ENCODE data around the gene WRAP73. TPM values are rescaled to one million over a fixed set of nuclear protein-coding genes. Genes with fewer than 3 reads are reported as not detected.

Gene WRAP73
- total RNA-seq, 1 experiment from 2014 or later: 57.2 TPM

GRCh38 chr1:3625151-3625907, 24.6 kb downstream of the WRAP73 start:
- no peak for TF ChIP-seq EZH2 (IDR thresholded peaks at IDR 0.05; ENCODE audit: low read length, unreplicated experiment)
- TF ChIP-seq CTCF (conservative IDR thresholded peaks at IDR 0.05; ENCODE audit: low read depth, low read length): peak; percentile 29; the same call in 1 of the 2 replicates
- H3K36me3 ChIP-seq (ENCODE audit: low read depth, low read length): peaks cover 28% of the 10 kb centered on the region; the same call in 1 of the 2 replicates
- peak; percentile 54 for ATAC-seq
- no peaks in the 10 kb centered on the region for H3K9me2 ChIP-seq (replicated peaks; ENCODE audit: low read length)
- CTCF ChIA-PET: no interaction called here
- H3F3A ChIP-seq (ENCODE audit: low read length, unreplicated experiment): no peaks in the 10 kb centered on the region
- no peaks in the 10 kb centered on the region for H3K9me3 ChIP-seq (ENCODE audit: low read length)
- intact Hi-C loops (cut with micrococcal nuclease): no loop called here
- no TSS peak for BruUV-seq (replicated peaks)
- H3K79me2 ChIP-seq (ENCODE audit: low read length): peaks cover 9% of the 10 kb centered on the region; the same call in 1 of the 2 replicates
- no peaks in the 10 kb centered on the region for H3K27me3 ChIP-seq (ENCODE audit: low read length)
- POLR2A ChIA-PET (ENCODE audit: unreplicated experiment): no interaction called here
- H3K4me1 ChIP-seq (ENCODE audit: insufficient read depth, low read length): peaks cover 17% of the 10 kb centered on the region
- H4K20me1 ChIP-seq (ENCODE audit: low read length): no peaks in the 10 kb centered on the region
- H3K4me2 ChIP-seq (ENCODE audit: low read length): peak overlapping the region; percentile 96
- H3K9ac ChIP-seq (ENCODE audit: low read length): peak overlapping the region; percentile 59; the same call in 1 of the 2 replicates
- no peak overlapping the region for H3K27ac ChIP-seq (ENCODE audit: low read length)
- H2AFZ ChIP-seq (ENCODE audit: low read length): peak overlapping the region; percentile 75
- peak overlapping the region; percentile 91 for H3K4me3 ChIP-seq (ENCODE audit: low read length)
- peak; percentile 63 for DNase-seq

GRCh38 chr1:3624200-3625136, 25.4 kb downstream of the WRAP73 start, which contains the start of gene TPRG1L:
Gene TPRG1L (plus strand): TSS chr1:3625015. CDS start chr1:3625073, 58 bp downstream.
- no peaks in the 10 kb centered on the region for H3K9me2 ChIP-seq (replicated peaks; ENCODE audit: low read length)
- H4K20me1 ChIP-seq (ENCODE audit: low read length): no peaks in the 10 kb centered on the region
- H3K79me2 ChIP-seq (ENCODE audit: low read length): peaks cover 9% of the 10 kb centered on the region; the same call in 1 of the 2 replicates
- H3K36me3 ChIP-seq (ENCODE audit: low read depth, low read length): peaks cover 20% of the 10 kb centered on the region; the same call in 1 of the 2 replicates
- DNase-seq (peak; percentile 99), ATAC-seq (peak; percentile 86)
- H3K4me1 ChIP-seq (ENCODE audit: insufficient read depth, low read length): peaks cover 17% of the 10 kb centered on the region
- TF ChIP-seq EZH2phosphoT487 (IDR thresholded peaks at IDR 0.05; ENCODE audit: borderline replicate concordance, low read length) (no peak), CTCF (conservative IDR thresholded peaks at IDR 0.05; ENCODE audit: low read depth, low read length) (no peak), EZH2 (IDR thresholded peaks at IDR 0.05; ENCODE audit: low read length, unreplicated experiment) (no peak)
- peak within 1 kb of the TSS; percentile 70 for H3K9ac ChIP-seq (ENCODE audit: low read length)
- no peak within 1 kb of the TSS for H3K27ac ChIP-seq (ENCODE audit: low read length)
- CTCF ChIA-PET: no interaction called here
- no peaks in the 10 kb centered on the region for H3F3A ChIP-seq (ENCODE audit: low read length, unreplicated experiment)
- BruUV-seq (replicated peaks): TSS peak; percentile 48
- POLR2A ChIA-PET (ENCODE audit: unreplicated experiment): no interaction called here
- intact Hi-C loops (cut with micrococcal nuclease): loop anchor here (5.0 kb wide), 1 partner anchor 98 kb away; no protein-coding TSS in a partner anchor
- H3K4me3 ChIP-seq (ENCODE audit: low read length): peak within 1 kb of the TSS; percentile 91
- peak within 1 kb of the TSS; percentile 95 for H2AFZ ChIP-seq (ENCODE audit: low read length)
- peak within 1 kb of the TSS; percentile 96 for H3K4me2 ChIP-seq (ENCODE audit: low read length)
- H3K27me3 ChIP-seq (ENCODE audit: low read length): no peaks in the 10 kb centered on the region
- H3K9me3 ChIP-seq (ENCODE audit: low read length): no peaks in the 10 kb centered on the region

All from PC-3 (cell line).